Measurements from ENCODE around the gene MLEC.

The MLEC gene

DNA sequence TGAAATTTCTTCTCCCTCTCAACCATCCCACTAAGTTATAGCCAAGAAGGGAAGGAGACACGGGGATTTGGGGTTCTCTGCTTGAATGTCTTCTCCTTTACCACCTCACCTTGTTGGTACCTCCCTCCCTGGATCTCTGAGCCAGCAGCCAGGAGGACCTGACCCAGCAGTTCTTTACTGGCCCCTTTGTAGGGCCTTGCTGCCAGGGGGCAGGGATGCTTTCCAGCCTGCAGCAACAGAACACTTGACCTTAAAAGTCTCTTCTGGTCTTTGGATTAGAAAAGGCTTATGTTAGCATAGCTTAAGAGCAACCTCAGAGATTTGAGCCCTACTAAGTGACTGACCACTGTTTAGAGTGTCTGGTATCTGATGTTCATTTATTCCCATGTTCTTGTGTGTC is 10.4 kb downstream of the MLEC start:
- H3K27ac ChIP-seq (ENCODE audit: low read length): no peak overlapping the region
- no peaks in the 10 kb centered on the region for H3K4me1 ChIP-seq (ENCODE audit: low read length)
- no peaks in the 10 kb centered on the region for H3K9me2 ChIP-seq (replicated peaks; ENCODE audit: insufficient read depth, low read length)
- TF ChIP-seq EZH2phosphoT487 (IDR thresholded peaks at IDR 0.05; ENCODE audit: low read length) (no peak), EZH2 (optimal IDR thresholded peaks at IDR 0.05; ENCODE audit: low read depth, low read length) (no peak), CTCF (IDR thresholded peaks at IDR 0.05; ENCODE audit: low read length) (no peak)
- H3K4me2 ChIP-seq (ENCODE audit: low read depth, low read length): no peak overlapping the region
- H3K9ac ChIP-seq (ENCODE audit: low read length): no peak overlapping the region
- H4K20me1 ChIP-seq (ENCODE audit: insufficient read depth, low read length): no peaks in the 10 kb centered on the region
- no peaks in the 10 kb centered on the region for H3K27me3 ChIP-seq (replicated peaks; ENCODE audit: insufficient read depth, low read length)
- DNase-seq: no peak
- H3F3A ChIP-seq (ENCODE audit: insufficient read depth, low read length): no peaks in the 10 kb centered on the region
- H3K4me3 ChIP-seq (ENCODE audit: low read length): no peak overlapping the region
- peaks cover 5% of the 10 kb centered on the region for H3K79me2 ChIP-seq (ENCODE audit: low read length)
- no peaks in the 10 kb centered on the region for H3K36me3 ChIP-seq (replicated peaks; ENCODE audit: insufficient read depth, low read length)
- no peak overlapping the region for H2AFZ ChIP-seq (ENCODE audit: low read length)
- no peaks in the 10 kb centered on the region for H3K9me3 ChIP-seq (replicated peaks; ENCODE audit: insufficient read depth, low read length)

- Histone ChIP-seq H3K4me3 (ENCODE audit: low read length) (no peak overlapping the region), H3K9me2 (replicated peaks; ENCODE audit: insufficient read depth, low read length) (no peaks in the 10 kb centered on the region), H4K20me1 (ENCODE audit: insufficient read depth, low read length) (no peaks in the 10 kb centered on the region), H3K27ac (ENCODE audit: low read length) (no peak overlapping the region), H3K79me2 (ENCODE audit: low read length) (no peaks in the 10 kb centered on the region), H3K36me3 (replicated peaks; ENCODE audit: insufficient read depth, low read length) (no peaks in the 10 kb centered on the region), H3K9me3 (replicated peaks; ENCODE audit: insufficient read depth, low read length) (no peaks in the 10 kb centered on the region), H3K4me2 (ENCODE audit: low read depth, low read length) (no peak overlapping the region), H3K9ac (ENCODE audit: low read length) (no peak overlapping the region), H2AFZ (ENCODE audit: low read length) (no peak overlapping the region), H3F3A (ENCODE audit: insufficient read depth, low read length) (no peaks in the 10 kb centered on the region), H3K27me3 (replicated peaks; ENCODE audit: insufficient read depth, low read length) (no peaks in the 10 kb centered on the region), H3K4me1 (ENCODE audit: low read length) (no peaks in the 10 kb centered on the region)
- TF ChIP-seq EZH2phosphoT487 (IDR thresholded peaks at IDR 0.05; ENCODE audit: low read length) (no peak), CTCF (IDR thresholded peaks at IDR 0.05; ENCODE audit: low read length) (no peak)
- DNase-seq: no peak
Observed at GRCh38 chr12:120698665-120699064, 11.7 kb downstream of the MLEC start.

- H2AFZ ChIP-seq (ENCODE audit: low read length): no peak overlapping the region
- H3K4me1 ChIP-seq (ENCODE audit: low read length): no peaks in the 10 kb centered on the region
- H3K36me3 ChIP-seq (replicated peaks; ENCODE audit: insufficient read depth, low read length): no peaks in the 10 kb centered on the region
- DNase-seq: no peak
- no peak overlapping the region for H3K4me3 ChIP-seq (ENCODE audit: low read length)
- H3K9me2 ChIP-seq (replicated peaks; ENCODE audit: insufficient read depth, low read length): no peaks in the 10 kb centered on the region
- no peaks in the 10 kb centered on the region for H3K79me2 ChIP-seq (ENCODE audit: low read length)
- no peak overlapping the region for H3K9ac ChIP-seq (ENCODE audit: low read length)
- H3F3A ChIP-seq (ENCODE audit: insufficient read depth, low read length): no peaks in the 10 kb centered on the region
- no peak overlapping the region for H3K27ac ChIP-seq (ENCODE audit: low read length)
- H4K20me1 ChIP-seq (ENCODE audit: insufficient read depth, low read length): no peaks in the 10 kb centered on the region
- TF ChIP-seq EZH2 (optimal IDR thresholded peaks at IDR 0.05; ENCODE audit: low read depth, low read length) (no peak), EZH2phosphoT487 (IDR thresholded peaks at IDR 0.05; ENCODE audit: low read length) (no peak), CTCF (IDR thresholded peaks at IDR 0.05; ENCODE audit: low read length) (no peak)
- H3K27me3 ChIP-seq (replicated peaks; ENCODE audit: insufficient read depth, low read length): no peaks in the 10 kb centered on the region
- no peak overlapping the region for H3K4me2 ChIP-seq (ENCODE audit: low read depth, low read length)
- H3K9me3 ChIP-seq (replicated peaks; ENCODE audit: insufficient read depth, low read length): no peaks in the 10 kb centered on the region
Observed at GRCh38 chr12:120699553-120699952, 12.6 kb downstream of the MLEC start.
